Prostate gland (tissue), 2 donors: ENCODE measurements around the gene CD300A.

Experiments
- CTCF ChIP-seq, 4 experiments: fragments of 200-600 bp in 2 of 4; fragments of 450-650 bp in 2 of 4; sonication (generic) in 2 of 4; IDR thresholded peaks; 1 replicate in 3 of 4; 2 replicates in 1 of 4; pipeline ENCODE4 v1.5.1; 2016 to 2019; ENCODE audit warnings: antibody characterized with exemption in 4 of 4, mild to moderate bottlenecking in 2 of 4, moderate library complexity in 2 of 4
- POLR2A ChIP-seq: fragments of 450-650 bp; IDR thresholded peaks from one replicate; pipeline ENCODE4 v1.6.1; 2016; ENCODE audit warnings: antibody characterized with exemption, mild to moderate bottlenecking
- POLR2AphosphoS5 ChIP-seq: sonication (generic); formaldehyde crosslinking; IDR thresholded peaks from one replicate; pipeline ENCODE4 v1.6.1; 2017; ENCODE audit warnings: antibody characterized with exemption

DNA sequence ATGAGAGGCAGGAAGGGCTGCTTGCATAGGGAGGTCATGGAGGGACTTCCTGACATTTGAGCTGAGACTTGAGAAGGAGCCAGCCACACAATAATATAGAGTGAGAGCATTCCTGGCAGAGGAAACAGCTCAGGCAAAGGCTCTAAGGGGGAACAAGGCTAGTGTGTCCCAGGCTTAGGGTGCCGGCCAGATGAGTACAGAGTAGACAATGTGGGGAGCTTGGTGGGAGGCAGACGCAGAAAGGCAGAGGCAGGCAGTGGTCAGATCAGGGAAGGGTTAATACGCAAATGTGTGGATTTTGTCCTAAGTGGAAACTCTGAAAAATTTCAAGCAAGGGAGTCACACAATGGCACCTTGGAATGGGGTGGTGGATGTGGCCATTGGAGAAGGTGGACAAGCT lies 33.6 kb downstream of the CD300A start:
- TF ChIP-seq CTCF (IDR thresholded peaks at IDR 0.05) (no peak), POLR2A (no peak), POLR2AphosphoS5 (no peak)
